Thyroid gland (tissue), 4 donors: ENCODE measurements around the gene UBE2QL1. TPM values are rescaled to one million over a fixed set of nuclear protein-coding genes. Genes with fewer than 3 reads are reported as not detected.

ENCODE experiments used
- DNase-seq, 2 donors: peaks; one replicate each; pipeline ENCODE4 v3.0.0-alpha.2; 2019
- H3K27ac ChIP-seq, 3 donors: fragments of 200-600 bp; sonication (generic); 1 replicate in 2 of 3; 2 replicates in 1 of 3; pipeline ENCODE4 v1.5.1; 2016 to 2019; ENCODE audit warnings: mild to moderate bottlenecking in 1 of 3, moderate library complexity in 1 of 3
- H3K27me3 ChIP-seq: fragments of 200-600 bp; sonication (generic); one replicate; pipeline ENCODE4 v1.5.1; 2019
- H3K36me3 ChIP-seq, 2 donors: fragments of 200-600 bp; sonication (generic); one replicate each; pipeline ENCODE4 v1.5.1; 2016 to 2019
- H3K4me1 ChIP-seq, 2 donors: fragments of 200-600 bp; sonication (generic); one replicate each; pipeline ENCODE4 v1.5.1; 2017 to 2019
- H3K4me3 ChIP-seq, 3 donors: fragments of 200-600 bp; sonication (generic); replicated peaks in 1 of 3; 1 replicate in 2 of 3; 2 replicates in 1 of 3; pipeline ENCODE4 v1.5.1; 2016; ENCODE audit warnings: mild to moderate bottlenecking in 1 of 3
- H3K9me3 ChIP-seq: fragments of 200-600 bp; sonication (generic); one replicate; pipeline ENCODE4 v1.5.1; 2017
- CTCF ChIP-seq, 6 experiments: fragments of 200-600 bp in 3 of 6; fragments of 450-650 bp in 3 of 6; sonication (generic) in 3 of 6; IDR thresholded peaks; one replicate each; pipeline ENCODE4 v1.5.1; 2016 to 2019; ENCODE audit warnings: antibody characterized with exemption in 6 of 6, mild to moderate bottlenecking in 2 of 6, inconsistent platforms in 1 of 6, moderate library complexity in 1 of 6
- POLR2A ChIP-seq, 2 donors: fragments of 450-650 bp; IDR thresholded peaks; one replicate each; pipeline ENCODE4 v1.6.1; 2017; ENCODE audit warnings: antibody characterized with exemption in 2 of 2, mild to moderate bottlenecking in 2 of 2, moderate library complexity in 1 of 2
- WGBS, 2 donors: methylation state at CpG; one replicate each; pipeline ENCODE4 v1.1.5; 2017; 5-methylcytosine and 5-hydroxymethylcytosine counted together
- intact Hi-C: fragments of 100-400 bp; cut with DNase I; formaldehyde crosslinking; loops from one replicate; pipeline ENCODE4 v1.15.1; 2023
- total RNA-seq, 4 donors: library from RNA; depleted of rRNA; stranded (reverse); fragments of >200 nt; gene quantifications; one replicate each; pipeline ENCODE4 v1.2.3, GENCODE V29; 2016

Gene UBE2QL1
- total RNA-seq, 4 donors from 2014 or later = 2.0 to 4.0 (median 2.6) TPM

GRCh38 chr5:6443326-6443725, 5.3 kb upstream of the UBE2QL1 start:
- no peaks in the 10 kb centered on the region for H3K4me1 ChIP-seq
- 69 to 73% methylated on average over 5 of the region's 5 CpGs for WGBS, 2 donors
- H3K27ac ChIP-seq = no peak overlapping the region
- H3K4me3 ChIP-seq = no peak overlapping the region
- intact Hi-C loops = no loop called here
- no peaks in the 10 kb centered on the region for H3K27me3 ChIP-seq
- no peaks in the 10 kb centered on the region for H3K36me3 ChIP-seq
- no peaks in the 10 kb centered on the region for H3K9me3 ChIP-seq
- TF ChIP-seq CTCF (IDR thresholded peaks at IDR 0.05) (no peak), POLR2A (IDR thresholded peaks at IDR 0.05) (no peak)
- DNase-seq = no peak

GRCh38 chr5:6446042-6446441, 2.6 kb upstream of the UBE2QL1 start:
- H3K9me3 ChIP-seq = no peaks in the 10 kb centered on the region
- WGBS, 2 donors = 73 to 74% methylated on average over 12 of the region's 12 CpGs
- H3K27me3 ChIP-seq = no peaks in the 10 kb centered on the region
- TF ChIP-seq POLR2A (IDR thresholded peaks at IDR 0.05) = no peak
- TF ChIP-seq CTCF (IDR thresholded peaks at IDR 0.05) = no peak
- H3K4me3 ChIP-seq = no peak overlapping the region
- DNase-seq = no peak
- H3K36me3 ChIP-seq = no peaks in the 10 kb centered on the region
- H3K27ac ChIP-seq = no peak overlapping the region
- H3K4me1 ChIP-seq = peaks cover 0 to 7% of the 10 kb centered on the region in 2 donors
- intact Hi-C loops = no loop called here

- Histone ChIP-seq H3K36me3 (no peaks in the 10 kb centered on the region), H3K27ac (no peak overlapping the region), H3K4me3 (no peak overlapping the region), H3K4me1 (peaks cover 0 to 7% of the 10 kb centered on the region in 2 donors), H3K27me3 (no peaks in the 10 kb centered on the region), H3K9me3 (no peaks in the 10 kb centered on the region)
- TF ChIP-seq CTCF (IDR thresholded peaks at IDR 0.05) (no peak), POLR2A (IDR thresholded peaks at IDR 0.05) (no peak)
- 74 to 83% methylated on average over 21 of the region's 21 CpGs for WGBS, 2 donors
- DNase-seq = no peak
- intact Hi-C loops = no loop called here
Measured at GRCh38 chr5:6446626-6447309, 1.9 kb upstream of the UBE2QL1 start.

GRCh38 chr5:6447384-6448140, 1.1 kb upstream of the UBE2QL1 start:
- DNase-seq = no peak
- WGBS, 2 donors = 95 to 98% methylated on average over 7 of the region's 7 CpGs
- H3K27me3 ChIP-seq = no peaks in the 10 kb centered on the region
- TF ChIP-seq CTCF (IDR thresholded peaks at IDR 0.05) (no peak), POLR2A (IDR thresholded peaks at IDR 0.05) (no peak)
- no peak overlapping the region for H3K4me3 ChIP-seq
- no peaks in the 10 kb centered on the region for H3K36me3 ChIP-seq
- intact Hi-C loops = no loop called here
- no peaks in the 10 kb centered on the region for H3K9me3 ChIP-seq
- peaks cover 0 to 7% of the 10 kb centered on the region in 2 donors for H3K4me1 ChIP-seq
- H3K27ac ChIP-seq = no peak overlapping the region

GRCh38 chr5:6448141-6448491, 543 bp upstream of the UBE2QL1 start:
- TF ChIP-seq CTCF (IDR thresholded peaks at IDR 0.05) (no peak), POLR2A (IDR thresholded peaks at IDR 0.05) (no peak)
- intact Hi-C loops = no loop called here
- Histone ChIP-seq H3K4me1 (peaks cover 0 to 7% of the 10 kb centered on the region in 2 donors), H3K4me3 (no peak overlapping the region), H3K36me3 (no peaks in the 10 kb centered on the region), H3K27ac (no peak overlapping the region), H3K27me3 (no peaks in the 10 kb centered on the region), H3K9me3 (no peaks in the 10 kb centered on the region)
- 96 to 98% methylated on average over 3 of the region's 3 CpGs for WGBS, 2 donors
- DNase-seq = no peak
